RKO (cell line): ENCODE measurements around the gene CCDC192.

Experiments used
- DNase-seq: peaks from one replicate; pipeline ENCODE4 v3.0.0-alpha.2; 2016; ENCODE audit warnings: low spot score

Gene CCDC192

GRCh38 chr5:127884416-127884815, 181.2 kb downstream of the CCDC192 start:
- no peak for DNase-seq

- DNase-seq = no peak
Observed at GRCh38 chr5:127885176-127885575, 182.0 kb downstream of the CCDC192 start.

GRCh38 chr5:127886081-127886480, 182.9 kb downstream of the CCDC192 start:
- no peak for DNase-seq

- peak; percentile 59 for DNase-seq
Observed at GRCh38 chr5:127887282-127887681, 184.1 kb downstream of the CCDC192 start.

GRCh38 chr5:127891942-127892341, 188.8 kb downstream of the CCDC192 start:
- no peak for DNase-seq

- DNase-seq = no peak
Observed at GRCh38 chr5:127892467-127893207, 189.4 kb downstream of the CCDC192 start.

- DNase-seq = no peak
Observed at GRCh38 chr5:127893232-127893631, 190.0 kb downstream of the CCDC192 start.

GRCh38 chr5:127894461-127894860, 191.3 kb downstream of the CCDC192 start:
- DNase-seq = no peak

GRCh38 chr5:127898551-127899213, 195.5 kb downstream of the CCDC192 start:
- DNase-seq = no peak

GRCh38 chr5:127899214-127899610, 196.0 kb downstream of the CCDC192 start:
- no peak for DNase-seq

- DNase-seq = no peak
Observed at GRCh38 chr5:127906562-127907204, 203.5 kb downstream of the CCDC192 start.

- DNase-seq = no peak
Observed at GRCh38 chr5:127907907-127908306, 204.7 kb downstream of the CCDC192 start.

GRCh38 chr5:127909066-127909465, 205.9 kb downstream of the CCDC192 start:
- peak; percentile 64 for DNase-seq

- no peak for DNase-seq
Observed at GRCh38 chr5:127909821-127910220, 206.6 kb downstream of the CCDC192 start.

- no peak for DNase-seq
Observed at GRCh38 chr5:127910307-127910956, 207.2 kb downstream of the CCDC192 start.

GRCh38 chr5:127911619-127912018, 208.4 kb downstream of the CCDC192 start:
- no peak for DNase-seq

GRCh38 chr5:127912411-127912810, 209.2 kb downstream of the CCDC192 start:
- DNase-seq = no peak

GRCh38 chr5:127916885-127917573, 213.8 kb downstream of the CCDC192 start:
- no peak for DNase-seq

- no peak for DNase-seq
Observed at GRCh38 chr5:127919006-127919796, 216.0 kb downstream of the CCDC192 start.

- no peak for DNase-seq
Observed at GRCh38 chr5:127919818-127920217, 216.6 kb downstream of the CCDC192 start.

GRCh38 chr5:127920936-127921335, 217.7 kb downstream of the CCDC192 start:
- DNase-seq = no peak
